HTR-8/SVneo (cell line): Measurements from ENCODE around the gene MZT2B.
"Not testable (repeated sequence)": the region's sequence is repeated elsewhere in the genome, so short reads cannot be mapped to it uniquely, and the experiment has no call there.

Source experiments
- DNase-seq: peaks from one replicate; pipeline ENCODE4 v3.0.0; 2011; ENCODE audit warnings: low spot score, mixed read lengths; ENCODE audit not compliant: insufficient read length
- FAIRE-seq: peaks from 2 replicates; lab custom pipeline; 2011; peaks lifted over from hg19 to GRCh38; lab: Jason Lieb, UNC

Gene MZT2B

GRCh38 chr2:130196052-130196451 is 14.0 kb downstream of the MZT2B start:
- not testable (repeated sequence) for FAIRE-seq, DNase-seq

- DNase-seq (no peak), FAIRE-seq (peak; percentile 23)
Measured at GRCh38 chr2:130198343-130198742, 16.3 kb downstream of the MZT2B start, which contains the start of gene TUBA3E. Gene TUBA3E, minus strand, starts transcription at chr2:130198439. Its CDS starts 79 bp downstream, at chr2:130198360.

DNA sequence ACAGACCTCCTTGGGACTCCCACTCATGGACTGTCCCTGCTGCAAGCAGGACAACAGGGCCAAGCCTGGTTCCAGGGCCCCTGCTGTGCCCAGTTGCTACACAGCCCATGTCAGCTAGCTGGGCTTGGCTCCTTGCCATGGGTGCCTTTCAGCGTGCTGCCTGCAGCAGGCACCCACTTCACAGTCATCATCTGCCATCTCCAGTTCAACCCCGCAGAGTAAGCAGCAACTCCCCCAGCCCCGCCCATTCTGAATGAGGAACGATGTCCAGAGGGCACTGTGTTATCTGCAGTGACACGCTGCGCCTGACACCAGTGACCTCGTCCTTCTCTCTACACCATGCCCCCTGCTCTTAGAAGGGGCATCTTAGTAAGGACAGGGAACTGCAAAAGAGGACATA is 20.5 kb downstream of the MZT2B start:
- not testable (repeated sequence) for DNase-seq, FAIRE-seq

DNA sequence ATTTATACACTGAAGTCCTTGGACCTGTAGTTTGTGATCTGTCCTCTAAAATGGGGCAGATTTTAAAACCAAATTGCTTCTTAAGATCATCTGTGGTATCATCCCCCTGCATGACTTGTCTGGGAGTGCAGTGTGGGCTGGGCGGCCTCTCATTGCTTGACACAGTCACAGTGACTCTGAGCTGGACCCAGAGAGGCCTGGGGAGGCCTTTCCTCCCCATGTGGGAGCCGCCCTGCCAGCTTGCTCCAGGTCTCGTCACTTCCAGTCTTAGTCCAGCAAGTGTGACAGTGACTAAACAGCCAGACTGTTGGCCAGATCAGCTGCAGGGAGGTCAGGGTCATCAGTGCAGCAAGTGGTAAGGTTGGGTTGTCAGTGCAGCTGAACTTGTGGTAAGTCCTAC is 21.1 kb downstream of the MZT2B start:
- DNase-seq: not testable (repeated sequence)
- FAIRE-seq: peak; percentile 42

DNA sequence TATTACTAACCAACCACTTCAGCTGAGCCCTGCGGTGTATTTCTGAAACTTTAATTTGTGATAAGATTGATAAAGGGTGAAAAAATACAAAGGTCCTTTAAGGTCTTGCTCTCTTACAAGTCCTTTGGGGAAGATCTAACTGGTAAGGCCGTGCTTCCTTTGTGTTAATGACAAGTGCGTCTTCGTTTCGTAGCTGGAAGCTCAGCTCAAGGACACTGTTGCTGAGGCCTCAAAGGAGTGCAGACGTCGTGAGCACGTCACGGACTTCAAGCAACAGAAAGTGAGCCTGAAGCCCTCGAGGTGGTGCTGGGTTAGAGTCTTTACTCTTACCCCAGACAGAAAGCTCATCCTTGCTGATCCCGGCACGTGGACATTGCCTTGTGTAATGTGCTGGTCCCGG is 25.0 kb downstream of the MZT2B start:
- DNase-seq, FAIRE-seq: not testable (repeated sequence)

GRCh38 chr2:130219147-130219546 is 37.1 kb downstream of the MZT2B start:
- not testable (repeated sequence) for FAIRE-seq, DNase-seq

GRCh38 chr2:130220505-130220904 is 38.4 kb downstream of the MZT2B start:
- not testable (repeated sequence) for FAIRE-seq, DNase-seq

- FAIRE-seq, DNase-seq: not testable (repeated sequence)
Measured at GRCh38 chr2:130222523-130222922, 40.5 kb downstream of the MZT2B start.

- not testable (repeated sequence) for DNase-seq, FAIRE-seq
Measured at GRCh38 chr2:130228005-130228404, 45.9 kb downstream of the MZT2B start.

GRCh38 chr2:130228467-130229160 is 46.6 kb downstream of the MZT2B start:
- not testable (repeated sequence) for FAIRE-seq, DNase-seq

DNA sequence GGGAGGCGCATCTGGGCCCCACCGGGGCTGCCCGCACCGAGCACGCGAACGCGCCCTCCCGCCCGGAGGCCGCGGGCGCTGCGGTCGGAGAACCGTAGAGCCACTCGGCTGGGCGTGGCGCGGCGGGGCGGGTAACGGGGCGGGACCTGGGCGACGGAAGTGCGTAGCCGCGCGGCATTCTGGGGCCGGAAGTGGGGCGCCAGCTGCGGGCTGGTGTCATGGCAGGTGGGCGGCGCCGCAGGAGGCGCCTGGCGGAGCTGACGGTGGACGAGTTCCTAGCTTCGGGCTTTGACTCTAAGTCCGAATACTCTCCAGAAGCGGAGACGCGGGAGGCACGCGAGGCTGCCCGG is 47.1 kb downstream of the MZT2B start:
- FAIRE-seq, DNase-seq: not testable (repeated sequence)

- not testable (repeated sequence) for DNase-seq, FAIRE-seq
Measured at GRCh38 chr2:130230376-130230775, 48.3 kb downstream of the MZT2B start.

DNA sequence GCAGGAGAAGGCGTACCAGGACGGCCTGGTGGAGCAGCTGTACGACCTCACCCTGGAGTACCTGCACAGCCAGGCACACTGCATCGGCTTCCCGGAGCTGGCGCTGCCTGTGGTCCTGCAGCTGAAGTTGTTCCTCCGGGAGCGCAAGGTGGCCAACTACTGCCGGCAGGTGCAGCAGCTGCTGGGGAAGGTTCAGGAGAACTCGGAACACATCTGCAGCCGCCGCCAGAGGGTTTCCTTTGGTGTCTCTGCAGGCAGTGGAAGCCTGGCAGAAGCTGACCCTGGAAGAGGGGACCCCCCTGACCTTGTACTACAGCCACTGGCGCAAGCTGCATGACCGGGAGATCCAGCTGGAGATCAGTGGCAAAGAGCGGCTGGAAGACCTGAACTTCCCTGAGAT is 48.8 kb downstream of the MZT2B start:
- not testable (repeated sequence) for FAIRE-seq, DNase-seq

GRCh38 chr2:130231656-130232055 is 49.6 kb downstream of the MZT2B start:
- FAIRE-seq: no peak
- no peak for DNase-seq

DNA sequence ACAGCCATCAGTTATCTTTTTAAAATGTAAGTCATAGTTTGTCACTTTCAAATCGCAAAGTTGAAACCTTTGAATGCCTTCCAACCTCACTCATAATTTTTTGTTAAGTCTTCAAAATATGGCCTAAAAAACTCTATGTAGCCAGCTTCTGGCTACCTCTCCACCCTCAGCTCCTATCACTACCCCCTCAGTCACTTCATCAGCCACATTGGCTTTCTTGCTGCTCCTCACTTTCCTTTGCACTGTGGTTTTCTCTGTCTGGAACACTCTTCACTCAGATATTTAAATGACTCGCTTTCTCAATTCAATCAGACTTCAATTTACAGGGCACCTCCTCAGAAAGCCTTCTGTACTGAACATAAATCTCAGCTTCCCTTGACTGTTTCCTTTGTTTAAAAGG is 51.0 kb downstream of the MZT2B start:
- DNase-seq, FAIRE-seq: not testable (repeated sequence)

DNA sequence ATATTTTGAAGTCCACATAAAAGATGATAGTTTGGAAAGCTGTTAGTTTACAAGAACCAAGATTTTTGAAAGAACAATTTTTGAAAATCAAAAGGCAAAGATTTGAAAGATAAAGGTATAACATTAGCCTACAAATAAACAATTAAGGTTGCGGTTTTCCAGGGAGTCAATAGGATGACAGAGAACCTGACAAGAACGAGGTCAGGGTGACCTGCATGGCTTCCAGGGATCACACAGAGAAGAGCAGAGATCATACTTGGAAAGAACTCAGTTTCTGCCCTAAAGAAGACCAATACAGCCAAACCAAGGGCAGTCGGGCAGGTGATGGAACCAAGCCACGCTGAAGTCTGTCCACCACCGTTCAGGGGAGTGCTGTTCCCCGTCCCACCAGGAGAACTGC is 57.5 kb downstream of the MZT2B start:
- DNase-seq, FAIRE-seq: not testable (repeated sequence)
